Keratinocyte (primary cell): ENCODE measurements around the gene WWC2. TPM values are rescaled to one million over a fixed set of nuclear protein-coding genes. Genes with fewer than 3 reads are reported as not detected.

Experiments used
- DNase-seq: peaks from one replicate; pipeline ENCODE4 v3.0.0-alpha.2; 2011; ENCODE audit warnings: low read depth, missing footprints, low spot score
- FAIRE-seq: peaks from 2 replicates; lab custom pipeline; 2011; peaks lifted over from hg19 to GRCh38; lab: Jason Lieb, UNC
- H2AFZ ChIP-seq: 2 replicates; pipeline ENCODE4 v1.6.0; 2012; ENCODE audit warnings: low read length, control low read depth, inconsistent platforms; ENCODE audit not compliant: control insufficient read depth
- H3K27ac ChIP-seq: 2 replicates; pipeline ENCODE4 v1.5.1; 2011; ENCODE audit warnings: low read length; ENCODE audit not compliant: control insufficient read depth, insufficient read depth
- H3K27me3 ChIP-seq: 3 replicates; pipeline ENCODE4 v1.6.0; 2011; ENCODE audit warnings: low read length; ENCODE audit not compliant: control insufficient read depth, insufficient read depth; ENCODE audit errors: extremely low read depth
- H3K36me3 ChIP-seq, 2 experiments: 2 replicates in 1 of 2; 3 replicates in 1 of 2; pipeline ENCODE4 v1.5.1; 2011; ENCODE audit warnings: low read length in 2 of 2, mild to moderate bottlenecking in 1 of 2; ENCODE audit not compliant: control insufficient read depth in 2 of 2, insufficient read depth in 2 of 2; ENCODE audit errors: extremely low read depth in 1 of 2
- H3K4me1 ChIP-seq: 3 replicates; pipeline ENCODE4 v1.5.1; 2011; ENCODE audit warnings: low read length; ENCODE audit not compliant: control insufficient read depth, insufficient read depth; ENCODE audit errors: extremely low read depth
- H3K4me2 ChIP-seq: 3 replicates; pipeline ENCODE4 v1.6.0; 2011; ENCODE audit warnings: low read depth, low read length; ENCODE audit not compliant: control insufficient read depth, insufficient read depth; ENCODE audit errors: extremely low read depth
- H3K4me3 ChIP-seq, 3 experiments: fragments of 200-600 bp in 1 of 3; sonication (generic) in 1 of 3; 2 replicates in 2 of 3; 3 replicates in 1 of 3; pipeline ENCODE4 v1.5.1; 2011 to 2016; ENCODE audit warnings: low read length in 3 of 3, mild to moderate bottlenecking in 3 of 3, control low read depth in 2 of 3, inconsistent platforms in 1 of 3, low read depth in 1 of 3, mixed read lengths in 1 of 3, mixed run types in 1 of 3, moderate library complexity in 1 of 3; ENCODE audit not compliant: control insufficient read depth in 2 of 3, insufficient read depth in 2 of 3; ENCODE audit errors: extremely low read depth in 1 of 3
- H3K79me2 ChIP-seq: 2 replicates; pipeline ENCODE4 v1.6.0; 2012; ENCODE audit warnings: low read length; ENCODE audit not compliant: control insufficient read depth, insufficient read depth
- H3K9ac ChIP-seq: 3 replicates; pipeline ENCODE4 v1.6.0; 2011; ENCODE audit warnings: low read length; ENCODE audit not compliant: control insufficient read depth, insufficient read depth; ENCODE audit errors: extremely low read depth
- H3K9me1 ChIP-seq: 3 replicates; pipeline ENCODE4 v1.6.0; 2011; ENCODE audit warnings: low read length; ENCODE audit not compliant: control insufficient read depth, insufficient read depth; ENCODE audit errors: extremely low read depth
- H3K9me3 ChIP-seq: 2 replicates; pipeline ENCODE4 v1.5.1; 2012; ENCODE audit warnings: low read depth, low read length; ENCODE audit not compliant: control insufficient read depth
- H4K20me1 ChIP-seq: 3 replicates; pipeline ENCODE4 v1.6.0; 2011; ENCODE audit warnings: low read length; ENCODE audit not compliant: control insufficient read depth, insufficient read depth; ENCODE audit errors: extremely low read depth
- EZH2 ChIP-seq: IDR thresholded peaks from one replicate; pipeline ENCODE4 v1.6.1; 2012; ENCODE audit warnings: inconsistent platforms, mild to moderate bottlenecking, low read length, moderate library complexity
- dilution Hi-C: fragments of 300-500 bp; cut with MboI; formaldehyde crosslinking; loops from one replicate; pipeline ENCODE4 v1.7.0; 2020; ENCODE audit warnings: low sequenced_read_pairs; ENCODE audit not compliant: extremely low pct_ligation_motif_present
- polyA plus RNA-seq, 5 experiments: library from polyadenylated mRNA; depleted of rRNA in 3 of 5; stranded (reverse) in 3 of 5; stranded (forward) in 1 of 5; unstranded in 1 of 5; fragments of >200 nt; gene quantifications; 1 replicate in 1 of 5; 2 replicates in 3 of 5; 3 replicates in 1 of 5; pipeline versions ENCODE4 v1.2.1 to v1.2.3, GENCODE V29; 2011 to 2012; ENCODE audit warnings: missing spikeins in 2 of 5, low read depth in 1 of 5, low replicate concordance in 1 of 5
- TF ChIP-seq, protein P1 (sequence below), 3 experiments: IDR thresholded peaks in 1 of 3; conservative IDR thresholded peaks in 1 of 3; optimal IDR thresholded peaks in 1 of 3; 2 replicates in 2 of 3; 3 replicates in 1 of 3; pipeline versions ENCODE3 to v1.5.1; 2011; ENCODE audit warnings: low read length in 3 of 3, mild to moderate bottlenecking in 3 of 3, moderate library complexity in 2 of 3, control low read depth in 1 of 3, inconsistent platforms in 1 of 3; ENCODE audit not compliant: insufficient read depth in 2 of 3; ENCODE audit errors: extremely low read depth in 1 of 3

WWC2 gene
- polyA plus RNA-seq, 1 donor (not counting 4 experiments of a cell fraction or from before 2014, with no cell fraction given), result 15.4 TPM

DNA sequence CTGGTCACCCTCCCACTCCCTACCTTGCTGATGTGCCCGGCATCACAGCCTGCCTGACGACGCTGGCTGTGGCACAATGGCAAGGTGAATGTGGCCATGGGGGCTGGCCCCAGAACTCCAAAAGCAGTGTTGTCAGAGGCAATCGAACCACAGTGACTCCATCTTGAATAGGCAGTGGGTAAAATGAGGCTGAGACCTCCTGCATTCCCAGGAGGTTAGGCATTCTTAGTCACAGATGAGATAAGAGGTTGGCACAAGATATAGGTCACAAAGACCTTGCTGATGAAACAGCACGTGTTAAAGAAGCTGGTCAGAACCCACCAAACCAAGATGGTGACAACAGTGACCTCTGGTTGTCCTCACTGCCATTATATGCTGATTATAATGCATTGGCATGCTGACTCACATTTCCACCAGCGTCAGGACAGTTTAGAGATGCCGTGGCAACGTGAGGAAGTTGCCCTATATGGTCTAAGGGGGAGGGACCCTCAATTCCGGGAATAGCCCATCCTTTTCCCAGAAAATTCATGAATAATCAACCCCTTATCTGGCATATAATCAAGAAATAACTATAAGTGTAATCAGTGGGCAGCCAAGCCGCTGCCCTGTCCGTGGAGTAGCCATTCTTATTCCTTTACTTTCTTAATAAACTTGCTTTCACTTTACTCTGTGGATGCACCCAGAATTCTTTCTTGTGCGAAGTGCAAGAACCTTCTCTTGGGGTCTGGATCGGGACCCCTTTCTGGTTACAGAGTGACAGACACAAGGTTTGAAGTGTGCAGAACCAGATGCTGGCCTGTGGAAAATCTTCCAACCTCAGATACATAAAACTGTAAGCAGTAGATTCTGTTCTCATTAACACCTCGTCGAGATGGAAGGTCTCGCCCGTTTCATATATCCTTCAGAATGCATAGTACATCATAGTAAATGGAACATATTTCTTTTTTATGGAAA, 249.9 kb downstream of the WWC2 start:
- dilution Hi-C loops, result no loop called here
- Histone ChIP-seq H3K9me3 (no peaks in the 10 kb centered on the region), H3K9ac (no peak overlapping the region), H4K20me1 (no peaks in the 10 kb centered on the region), H2AFZ (no peak overlapping the region), H3K36me3 (no peaks in the 10 kb centered on the region), H3K4me1 (peaks cover 30% of the 10 kb centered on the region), H3K9me1 (no peaks in the 10 kb centered on the region), H3K4me2 (peak overlapping the region; percentile 49), H3K27me3 (no peaks in the 10 kb centered on the region), H3K79me2 (no peaks in the 10 kb centered on the region), H3K27ac (peak overlapping the region; percentile 49), H3K4me3 (no peak overlapping the region)
- FAIRE-seq (peak; percentile 85), DNase-seq (no peak)
- TF ChIP-seq, protein P1, sequence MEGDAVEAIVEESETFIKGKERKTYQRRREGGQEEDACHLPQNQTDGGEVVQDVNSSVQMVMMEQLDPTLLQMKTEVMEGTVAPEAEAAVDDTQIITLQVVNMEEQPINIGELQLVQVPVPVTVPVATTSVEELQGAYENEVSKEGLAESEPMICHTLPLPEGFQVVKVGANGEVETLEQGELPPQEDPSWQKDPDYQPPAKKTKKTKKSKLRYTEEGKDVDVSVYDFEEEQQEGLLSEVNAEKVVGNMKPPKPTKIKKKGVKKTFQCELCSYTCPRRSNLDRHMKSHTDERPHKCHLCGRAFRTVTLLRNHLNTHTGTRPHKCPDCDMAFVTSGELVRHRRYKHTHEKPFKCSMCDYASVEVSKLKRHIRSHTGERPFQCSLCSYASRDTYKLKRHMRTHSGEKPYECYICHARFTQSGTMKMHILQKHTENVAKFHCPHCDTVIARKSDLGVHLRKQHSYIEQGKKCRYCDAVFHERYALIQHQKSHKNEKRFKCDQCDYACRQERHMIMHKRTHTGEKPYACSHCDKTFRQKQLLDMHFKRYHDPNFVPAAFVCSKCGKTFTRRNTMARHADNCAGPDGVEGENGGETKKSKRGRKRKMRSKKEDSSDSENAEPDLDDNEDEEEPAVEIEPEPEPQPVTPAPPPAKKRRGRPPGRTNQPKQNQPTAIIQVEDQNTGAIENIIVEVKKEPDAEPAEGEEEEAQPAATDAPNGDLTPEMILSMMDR (optimal IDR thresholded peaks at IDR 0.05 in 1 of 3, IDR thresholded peaks at IDR 0.05 in 1 of 3, conservative IDR thresholded peaks at IDR 0.05 in 1 of 3; ENCODE audit: extremely low read depth in 1 of 3, insufficient read depth in 2 of 3, low read length in 3 of 3), result no peak
- no peak for TF ChIP-seq EZH2

DNA sequence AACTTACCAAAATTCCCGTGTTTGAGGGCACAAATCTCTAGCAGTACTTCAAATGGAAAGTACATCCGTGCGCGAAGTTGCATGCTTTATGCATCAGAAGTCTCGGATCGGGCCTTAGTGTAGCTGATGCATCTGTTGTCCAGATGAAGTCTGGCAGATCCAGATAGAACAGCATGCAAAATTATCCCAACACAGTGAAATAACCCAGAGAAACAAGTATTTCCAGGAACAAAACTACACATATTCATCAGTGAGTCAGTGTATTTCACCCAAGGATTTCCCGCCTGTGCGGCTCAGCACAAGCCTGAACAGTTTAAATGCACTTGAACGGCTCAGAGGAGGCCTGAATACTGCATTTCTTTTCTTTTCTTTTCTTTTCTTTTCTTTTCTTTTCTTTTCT, 250.6 kb downstream of the WWC2 start:
- no peaks in the 10 kb centered on the region for H3K36me3 ChIP-seq
- peak; percentile 89 for FAIRE-seq
- dilution Hi-C loops, result no loop called here

More for the DNA sequence above, 250.6 kb downstream of the WWC2 start:
- H3K9me1 ChIP-seq, result no peaks in the 10 kb centered on the region
- no peak overlapping the region for H3K9ac ChIP-seq
- no peak overlapping the region for H2AFZ ChIP-seq
- H3K4me3 ChIP-seq, result no peak overlapping the region
- H3K79me2 ChIP-seq, result no peaks in the 10 kb centered on the region
- no peaks in the 10 kb centered on the region for H3K27me3 ChIP-seq
- H3K4me1 ChIP-seq, result peaks cover 37% of the 10 kb centered on the region
- DNase-seq, result no peak
- H3K4me2 ChIP-seq, result peak overlapping the region; percentile 49
- no peaks in the 10 kb centered on the region for H4K20me1 ChIP-seq
- TF ChIP-seq, protein P1 (optimal IDR thresholded peaks at IDR 0.05 in 1 of 3, IDR thresholded peaks at IDR 0.05 in 1 of 3, conservative IDR thresholded peaks at IDR 0.05 in 1 of 3; ENCODE audit: extremely low read depth in 1 of 3, insufficient read depth in 2 of 3, low read length in 3 of 3), result no peak
- no peak for TF ChIP-seq EZH2
- H3K9me3 ChIP-seq, result no peaks in the 10 kb centered on the region
- peak overlapping the region; percentile 49 for H3K27ac ChIP-seq
